GM19438 (cell line): ENCODE results near the gene ELFN2.
"Not testable (repeated sequence)": the region's sequence is repeated elsewhere in the genome, so short reads cannot be mapped to it uniquely, and the experiment has no call there.

Experiments
- ATAC-seq: cut with Tn5 transposase; IDR thresholded peaks from one replicate; pipeline ENCODE4 v1.9.1; 2021; ENCODE audit warnings: low read depth; ENCODE audit not compliant: unreplicated experiment

Gene ELFN2

GRCh38 chr22:37427135-37427710 lies at the start of gene ELFN2:
Gene ELFN2 (minus strand): TSS chr22:37427479. CDS start chr22:37375534, 51,945 bp downstream.
- no peak for ATAC-seq

DNA sequence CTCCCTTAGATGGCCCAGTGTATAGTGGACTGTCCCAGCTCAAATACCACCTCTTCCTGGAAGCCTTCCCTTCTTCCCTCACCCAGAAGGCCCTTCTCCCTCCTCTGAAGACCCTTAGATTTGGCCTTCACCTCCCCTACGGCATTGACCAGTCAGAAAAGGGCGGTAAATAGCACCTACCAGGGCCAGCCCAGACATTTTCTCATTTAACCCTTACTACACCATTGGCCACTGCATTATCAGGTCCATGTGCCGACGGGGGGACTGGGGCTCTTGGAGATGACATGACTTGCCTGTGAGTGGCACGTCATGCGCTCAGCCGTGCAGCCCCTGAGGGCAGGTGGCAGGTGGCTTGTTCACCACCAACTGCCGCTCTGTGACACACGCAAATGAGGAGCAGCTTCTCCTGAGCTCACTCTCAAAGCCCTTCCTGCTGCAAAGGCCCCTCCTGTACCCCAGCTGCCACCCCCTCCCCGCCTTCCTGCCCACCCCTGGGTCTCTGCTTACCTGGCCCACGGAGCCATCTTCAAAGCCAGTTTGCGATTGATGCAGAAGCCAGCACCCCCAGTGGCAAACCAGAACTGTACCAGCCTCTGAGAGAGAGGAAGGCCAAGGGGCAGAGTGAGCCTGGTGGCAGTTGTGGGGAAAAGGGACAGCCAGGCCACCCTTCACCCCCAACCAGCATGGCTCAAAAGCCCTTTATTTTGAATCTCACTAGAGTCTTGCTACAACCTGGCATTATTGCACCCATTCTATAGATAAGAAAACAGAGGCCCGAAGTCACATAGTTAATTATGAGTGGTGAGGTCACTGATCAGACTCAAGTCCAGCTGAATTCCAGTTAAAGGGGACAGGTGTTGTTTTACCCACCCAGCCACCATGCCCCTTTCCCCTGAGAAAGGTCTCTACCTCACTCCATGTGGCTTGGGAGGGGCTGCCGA lies 49.4 kb upstream of the ELFN2 start:
- ATAC-seq = no peak

DNA sequence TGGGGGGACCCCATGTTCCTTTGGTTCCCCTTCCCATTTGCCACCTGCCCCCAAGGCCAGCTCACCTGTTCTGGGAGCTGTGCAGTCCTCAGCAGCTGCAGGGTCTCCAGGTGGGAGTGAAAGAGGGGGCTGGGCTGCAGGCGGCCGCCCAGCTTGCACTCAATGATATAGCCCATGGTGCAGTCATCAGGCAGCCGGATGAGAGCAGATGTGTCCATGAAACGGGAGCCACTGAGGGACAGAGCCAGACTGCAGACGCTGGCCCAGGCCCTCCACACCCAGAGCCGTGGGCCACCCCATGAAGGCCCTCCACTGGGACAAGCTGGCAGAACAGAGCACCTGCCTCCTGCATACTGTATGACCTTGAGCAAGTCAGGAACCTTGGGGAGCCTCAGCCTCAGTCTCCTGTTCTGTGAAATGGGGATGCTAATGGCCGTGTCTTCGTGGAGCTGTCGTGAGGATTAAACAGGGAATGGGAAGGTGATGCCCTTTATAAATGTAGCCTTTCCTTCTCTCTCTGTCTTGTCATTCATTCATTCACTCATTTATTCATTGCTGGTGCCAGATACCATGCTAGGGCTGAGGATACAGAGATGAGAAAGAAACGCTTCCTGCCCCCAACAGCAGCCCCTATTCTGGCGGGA lies 47.3 kb upstream of the ELFN2 start:
- no peak for ATAC-seq

DNA sequence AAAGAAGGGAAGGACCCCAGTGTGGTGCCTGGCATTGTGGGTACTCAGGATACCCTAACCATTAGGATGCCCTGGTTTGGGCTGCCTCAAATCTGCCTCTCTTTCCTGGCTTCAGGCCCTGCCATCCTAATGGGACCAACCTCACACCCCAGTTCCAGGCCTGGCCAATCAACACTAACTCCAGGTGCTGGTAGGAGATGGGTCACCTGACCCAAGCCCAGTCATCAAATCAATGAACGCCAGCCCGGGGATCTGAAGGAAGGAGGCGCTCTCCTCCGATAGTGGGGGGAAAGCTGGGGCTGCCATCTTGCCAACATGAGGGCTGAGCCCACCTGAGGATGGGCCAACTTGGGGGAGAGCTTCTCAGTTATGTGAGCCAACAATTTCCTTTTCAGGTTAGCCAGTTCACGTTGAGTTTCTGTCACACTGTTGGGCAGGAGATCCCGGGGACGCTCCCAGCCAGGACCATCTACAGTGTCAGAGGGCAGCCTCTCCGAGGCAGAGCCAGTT lies 46.2 kb upstream of the ELFN2 start:
- ATAC-seq = no peak

DNA sequence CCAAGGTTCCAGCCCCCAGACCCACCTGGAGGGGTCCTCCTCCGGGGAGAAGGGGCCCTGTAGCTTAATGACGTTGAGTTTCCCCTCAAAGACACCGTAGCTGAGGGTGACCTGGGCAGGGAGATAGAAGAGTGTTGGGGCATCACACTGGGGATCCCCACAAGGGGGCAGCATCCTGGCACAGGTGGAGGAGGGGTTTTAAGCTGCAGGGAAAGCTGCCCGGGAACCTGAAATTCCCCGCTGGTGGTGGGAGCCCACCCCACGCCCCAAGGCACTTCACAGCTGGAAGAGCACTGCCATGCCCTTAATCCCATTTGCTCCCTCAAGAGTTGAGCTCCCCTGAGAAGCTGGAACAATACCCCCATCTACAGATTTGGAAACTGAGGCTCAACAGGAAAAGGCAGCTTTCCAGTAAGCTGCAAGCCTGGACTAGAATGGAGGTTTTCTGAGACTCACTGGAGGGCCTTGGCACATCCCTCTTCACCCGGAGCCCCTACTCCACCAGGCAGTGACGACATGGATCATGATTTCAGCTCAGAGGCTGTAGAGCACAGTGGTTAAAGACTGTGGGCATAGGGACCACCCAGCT lies 45.2 kb upstream of the ELFN2 start:
- ATAC-seq = no peak

- ATAC-seq = no peak
These were observed 44.6 kb upstream of the ELFN2 start for GRCh38 chr22:37471727-37472417.

DNA sequence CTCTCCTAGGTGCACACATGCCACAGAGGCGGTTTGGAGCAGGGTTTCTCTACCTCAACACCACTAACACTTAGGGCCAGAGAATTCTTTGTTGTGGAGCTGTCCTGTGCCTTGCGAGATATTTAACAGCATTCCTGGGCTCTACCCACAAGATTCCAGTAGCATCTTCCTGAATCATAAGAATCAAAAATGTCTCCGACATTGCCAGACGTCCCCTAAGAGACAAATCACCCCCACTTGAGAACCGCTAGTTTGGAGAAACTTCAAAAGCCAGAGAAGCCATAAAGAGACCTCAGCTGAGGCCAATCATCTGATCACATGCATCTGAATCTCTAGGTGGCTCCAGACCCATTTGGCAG lies 42.8 kb upstream of the ELFN2 start:
- ATAC-seq = no peak

DNA sequence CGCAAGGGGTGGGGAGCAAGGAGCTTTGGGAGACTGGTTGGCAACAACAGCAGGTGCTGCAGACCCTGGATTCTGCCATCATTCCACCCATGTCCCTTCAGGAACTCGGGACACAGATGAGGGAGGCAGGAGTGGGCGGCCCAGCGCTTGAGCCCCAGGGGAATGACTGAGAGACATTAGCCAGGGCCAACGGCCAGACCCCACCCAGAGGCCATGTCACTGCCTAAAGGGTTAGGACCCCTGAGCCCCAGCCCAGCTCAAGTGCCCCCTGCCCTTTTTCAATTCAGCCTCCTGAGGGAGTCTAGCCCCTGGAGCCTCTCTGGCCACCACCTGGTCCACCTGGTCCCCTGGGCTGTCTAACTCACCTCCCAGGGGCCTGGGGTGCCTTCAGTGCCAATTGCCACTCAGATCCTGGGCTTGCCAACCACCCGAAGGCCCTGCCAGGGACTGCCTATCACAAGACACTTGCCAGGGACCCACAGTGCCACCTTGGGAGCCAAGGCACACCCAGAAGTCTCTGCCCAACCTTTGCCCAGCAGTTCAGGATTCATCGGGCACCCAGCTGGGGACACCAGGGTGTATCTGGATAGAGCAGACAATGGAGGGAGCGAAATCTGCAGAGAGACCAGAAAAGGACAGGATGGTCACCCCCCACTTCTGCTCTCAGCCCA lies 42.3 kb upstream of the ELFN2 start:
- no peak for ATAC-seq

GRCh38 chr22:37468201-37468695 lies 41.0 kb upstream of the ELFN2 start:
- ATAC-seq = not testable (repeated sequence)

- no peak for ATAC-seq
These were observed 40.2 kb upstream of the ELFN2 start for GRCh38 chr22:37467391-37467955.

GRCh38 chr22:37464181-37464580 lies 36.9 kb upstream of the ELFN2 start:
- no peak for ATAC-seq

DNA sequence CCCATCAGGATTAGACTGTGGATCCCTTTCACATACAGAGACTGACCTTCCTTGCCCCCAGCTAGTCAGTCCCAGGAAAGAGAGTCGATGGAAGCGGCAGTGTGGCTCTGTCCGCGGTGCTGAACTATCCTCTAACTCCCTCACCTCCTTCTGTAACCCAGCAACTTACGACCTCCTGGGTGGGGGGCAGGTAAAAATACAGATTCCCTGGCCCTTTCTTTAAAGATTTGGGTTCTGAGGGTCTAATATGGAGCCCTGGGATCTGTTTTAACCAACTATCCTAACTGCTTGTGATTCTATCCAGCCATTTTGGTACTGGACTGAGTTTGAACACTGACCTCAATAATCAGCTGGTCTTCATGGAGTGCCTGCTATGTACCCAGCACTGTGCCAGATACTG lies 35.7 kb upstream of the ELFN2 start:
- no peak for ATAC-seq

DNA sequence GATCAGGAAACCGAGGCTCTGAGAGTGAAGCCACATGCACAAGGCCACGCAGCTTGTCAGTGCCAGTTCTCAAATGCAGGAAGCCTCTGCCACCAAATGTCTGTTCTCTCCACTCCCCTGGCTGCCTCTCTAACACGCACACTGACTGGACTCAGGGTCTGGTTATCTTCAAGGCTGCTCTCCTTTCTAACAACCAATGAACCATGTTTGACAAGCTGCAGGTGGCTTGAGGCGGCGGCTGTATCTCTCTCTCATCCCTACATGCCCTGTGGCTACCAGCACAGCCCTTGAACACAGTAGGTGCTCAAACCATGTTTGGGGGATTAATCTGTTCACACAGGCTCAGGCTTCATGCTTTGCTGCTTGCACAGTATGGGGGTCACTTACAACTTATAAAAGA lies 35.2 kb upstream of the ELFN2 start:
- no peak for ATAC-seq

- ATAC-seq = no peak
These were observed 34.7 kb upstream of the ELFN2 start for GRCh38 chr22:37461961-37462360.

DNA sequence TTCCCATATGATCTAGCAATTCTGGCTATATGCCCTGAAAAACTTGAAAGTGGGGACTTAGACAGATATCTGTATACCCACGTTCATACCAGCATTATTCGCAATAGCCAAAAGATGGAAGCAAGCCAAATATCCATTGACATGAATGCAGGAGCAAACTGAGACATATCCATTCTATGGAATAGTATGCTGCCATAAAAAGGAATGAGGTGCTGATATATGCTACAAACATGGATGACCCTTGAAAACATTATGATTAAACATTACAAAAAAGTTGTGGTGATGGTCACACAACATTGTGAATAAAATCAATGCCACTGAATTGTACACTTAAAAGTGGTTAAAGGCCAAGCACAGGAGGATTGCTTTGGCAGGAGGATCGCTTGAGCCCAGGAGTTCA lies 33.4 kb upstream of the ELFN2 start:
- no peak for ATAC-seq

DNA sequence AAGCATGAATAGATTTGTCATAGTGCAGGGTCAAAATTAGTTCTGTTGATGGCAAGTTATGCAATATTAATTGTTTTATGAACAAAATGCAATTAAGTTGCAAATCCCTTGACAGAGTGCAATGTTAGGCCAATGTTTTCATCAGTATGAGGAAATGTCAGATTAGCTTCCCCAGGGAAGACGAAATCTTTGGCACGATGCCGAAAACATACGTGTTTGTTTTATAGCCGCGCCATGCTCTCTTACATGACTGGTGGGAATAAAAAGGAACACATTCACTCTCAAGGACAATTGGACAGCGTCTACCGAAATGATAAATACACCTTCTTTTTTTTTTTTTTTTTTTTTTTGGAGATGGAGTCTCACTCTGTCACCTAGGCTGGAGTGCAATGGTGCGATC lies 31.9 kb upstream of the ELFN2 start:
- ATAC-seq = no peak

GRCh38 chr22:37457093-37457893 lies 30.0 kb upstream of the ELFN2 start:
- no peak for ATAC-seq

GRCh38 chr22:37456346-37456745 lies 29.1 kb upstream of the ELFN2 start:
- ATAC-seq = no peak

- no peak for ATAC-seq
These were observed 28.6 kb upstream of the ELFN2 start for GRCh38 chr22:37455896-37456295.
